ENCODE measurements around the gene ETS1. TPM values are rescaled to one million over a fixed set of nuclear protein-coding genes. Genes with fewer than 3 reads are reported as not detected.

ETS1 gene, protein sequence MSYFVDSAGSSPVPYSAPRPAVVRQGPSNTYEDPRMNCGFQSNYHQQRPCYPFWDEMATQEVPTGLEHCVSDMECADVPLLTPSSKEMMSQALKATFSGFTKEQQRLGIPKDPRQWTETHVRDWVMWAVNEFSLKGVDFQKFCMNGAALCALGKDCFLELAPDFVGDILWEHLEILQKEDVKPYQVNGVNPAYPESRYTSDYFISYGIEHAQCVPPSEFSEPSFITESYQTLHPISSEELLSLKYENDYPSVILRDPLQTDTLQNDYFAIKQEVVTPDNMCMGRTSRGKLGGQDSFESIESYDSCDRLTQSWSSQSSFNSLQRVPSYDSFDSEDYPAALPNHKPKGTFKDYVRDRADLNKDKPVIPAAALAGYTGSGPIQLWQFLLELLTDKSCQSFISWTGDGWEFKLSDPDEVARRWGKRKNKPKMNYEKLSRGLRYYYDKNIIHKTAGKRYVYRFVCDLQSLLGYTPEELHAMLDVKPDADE
- 57.7 and 67.7 TPM in 2 replicates for total RNA-seq (2014; rRNA removed; shearing (Covaris generic))

- peak; percentile 57 for DNase-seq (ENCODE audit: low read depth)
Observed at GRCh38 chr11:128587415-128587814, at the start of gene ETS1. TSS of gene ETS1 (minus strand) at chr11:128587558. CDS start at chr11:128573130, 14,428 bp downstream.

DNA sequence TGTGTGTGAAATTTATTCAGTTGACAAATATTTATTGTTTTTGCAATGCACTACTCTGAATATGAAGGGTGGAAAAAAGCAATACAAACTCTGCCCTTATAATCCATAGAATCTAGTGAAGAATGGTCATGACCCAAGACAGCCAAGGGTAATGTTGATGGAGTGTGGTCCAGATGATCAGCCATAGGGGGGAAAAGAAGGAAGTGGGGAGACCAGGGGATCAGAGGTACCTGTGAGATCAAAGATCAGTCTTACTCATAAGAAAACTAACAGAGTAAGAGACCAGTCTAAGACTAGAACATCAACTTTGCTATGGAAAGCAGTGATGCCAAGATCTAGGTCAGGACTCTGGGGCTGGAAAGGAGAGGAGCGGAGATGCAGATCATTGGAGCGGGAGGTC is 47.0 kb upstream of the ETS1 start:
- no peak for DNase-seq (ENCODE audit: low read depth)

- DNase-seq (ENCODE audit: low read depth): no peak
Observed at GRCh38 chr11:128633384-128633965, 46.1 kb upstream of the ETS1 start.

DNA sequence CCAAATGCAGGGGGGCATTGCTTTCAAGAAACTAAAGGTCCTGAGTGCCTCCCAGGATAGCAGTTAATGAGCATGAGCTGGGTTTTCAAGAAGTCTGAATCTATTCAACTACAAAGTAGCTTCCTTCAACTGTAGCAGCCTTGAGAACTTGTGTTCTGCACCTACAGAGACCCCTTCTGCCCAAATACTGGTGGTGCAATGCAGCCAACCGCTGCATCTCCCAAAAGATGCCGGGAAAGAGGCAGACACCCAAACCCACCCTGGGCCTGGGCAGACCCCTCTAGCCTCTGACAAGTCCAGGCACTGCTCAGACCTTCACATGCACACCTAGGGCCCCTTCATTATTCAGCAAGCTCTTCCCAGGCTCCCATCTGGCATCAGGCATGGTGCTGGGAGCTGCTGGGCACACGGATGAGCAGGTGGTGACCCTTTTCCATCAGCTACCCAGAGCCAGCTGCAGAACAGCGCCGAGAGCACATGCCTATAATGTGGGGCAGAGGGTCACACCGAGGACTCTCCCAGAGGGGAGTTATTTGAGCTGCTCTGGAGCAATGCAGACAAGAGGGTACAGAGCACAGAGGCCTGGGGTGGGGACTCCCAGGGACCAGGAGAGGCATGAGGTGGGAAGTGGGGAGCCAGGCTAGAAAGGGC is 44.9 kb upstream of the ETS1 start:
- peak; percentile 58 for DNase-seq (ENCODE audit: low read depth)

- DNase-seq (ENCODE audit: low read depth): peak; percentile 83
Observed at GRCh38 chr11:128630367-128631230, 43.2 kb upstream of the ETS1 start.

- no peak for DNase-seq (ENCODE audit: low read depth)
Observed at GRCh38 chr11:128629516-128630106, 42.3 kb upstream of the ETS1 start.

- no peak for DNase-seq (ENCODE audit: low read depth)
Observed at GRCh38 chr11:128628686-128629085, 41.3 kb upstream of the ETS1 start.

DNA sequence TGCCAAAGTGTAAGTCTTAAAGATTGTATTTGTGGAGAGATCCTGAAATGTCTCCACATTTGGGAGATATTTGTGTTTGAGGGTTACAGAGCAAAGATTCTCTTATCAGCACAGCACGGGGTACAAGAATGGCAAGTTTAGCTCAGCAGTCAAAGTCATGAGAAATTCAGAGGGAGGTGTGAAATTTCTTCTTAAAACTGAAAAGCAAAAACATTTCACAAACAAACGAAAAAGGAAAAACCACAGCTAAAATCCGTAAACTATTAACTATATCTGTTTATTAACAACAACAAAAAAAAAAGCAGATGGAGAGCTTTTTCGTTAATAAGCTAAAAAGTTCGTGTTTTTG is 40.9 kb upstream of the ETS1 start:
- no peak for DNase-seq (ENCODE audit: low read depth)

DNA sequence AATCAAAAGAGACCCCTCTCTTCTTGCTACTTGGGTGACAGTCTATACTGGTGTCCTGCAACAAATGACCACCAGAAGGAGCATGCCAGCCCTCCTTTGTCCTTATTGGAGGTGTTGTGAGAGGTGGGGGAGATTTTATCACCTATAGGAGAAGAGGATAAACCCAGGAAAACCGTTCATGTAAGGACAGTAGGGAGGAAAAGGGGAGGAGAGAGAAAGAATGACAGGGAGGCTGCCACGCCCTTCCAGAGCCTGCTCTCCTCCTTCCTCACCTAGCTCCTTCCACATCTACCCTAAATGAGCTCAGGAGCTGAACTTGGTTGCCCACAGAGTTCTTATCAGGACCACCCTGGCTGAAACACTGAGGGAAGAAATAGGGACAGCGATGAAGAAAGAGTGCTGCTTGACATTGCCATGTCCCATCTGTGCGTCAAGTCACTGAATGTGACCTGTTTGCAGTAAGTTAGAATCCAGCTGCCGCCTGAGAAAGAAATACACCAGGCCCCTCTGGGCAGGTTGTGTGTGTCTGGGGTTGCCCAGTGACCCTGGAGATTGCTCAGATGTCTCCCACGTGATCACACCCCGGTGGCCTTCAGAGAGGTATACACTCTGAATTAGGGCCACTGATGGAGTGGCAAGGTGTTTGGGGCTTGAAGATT is 40.4 kb upstream of the ETS1 start:
- no peak for DNase-seq (ENCODE audit: low read depth)

DNA sequence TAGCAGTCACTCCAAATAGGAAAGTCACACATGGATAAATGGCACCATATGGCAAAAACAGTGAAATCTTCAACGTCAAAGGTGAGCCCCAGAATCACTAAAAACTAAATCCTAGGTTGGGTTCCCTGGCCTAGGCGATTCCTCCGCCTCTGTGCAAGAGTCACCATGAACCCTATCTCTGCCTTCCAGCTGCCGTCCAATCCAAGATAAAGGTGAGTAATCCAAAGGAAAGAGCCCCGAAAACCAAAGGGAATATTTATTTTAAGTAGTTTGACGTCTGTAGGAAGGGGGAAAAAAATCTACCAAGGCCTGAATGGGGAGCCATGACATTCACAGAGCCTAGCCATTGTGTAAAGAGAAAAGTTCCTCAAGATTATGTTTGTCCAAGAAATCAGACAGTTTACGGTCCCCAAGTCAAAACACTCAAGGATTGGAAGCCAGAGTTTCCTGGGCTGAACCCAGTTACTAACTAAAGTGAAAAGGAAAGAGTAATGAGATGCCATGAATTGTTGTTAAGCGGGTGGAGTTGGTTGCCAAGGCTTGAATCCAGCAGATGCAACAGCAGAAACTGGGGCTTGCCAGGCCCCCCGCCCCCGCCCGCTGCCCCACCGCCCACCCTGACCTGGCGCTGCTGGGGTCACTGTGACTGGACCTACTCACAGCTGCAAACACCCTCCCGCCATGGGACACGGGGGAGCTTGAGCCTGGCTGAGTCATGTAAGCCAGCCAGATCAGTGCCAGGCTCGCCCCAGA is 39.7 kb upstream of the ETS1 start:
- no peak for DNase-seq (ENCODE audit: low read depth)

DNA sequence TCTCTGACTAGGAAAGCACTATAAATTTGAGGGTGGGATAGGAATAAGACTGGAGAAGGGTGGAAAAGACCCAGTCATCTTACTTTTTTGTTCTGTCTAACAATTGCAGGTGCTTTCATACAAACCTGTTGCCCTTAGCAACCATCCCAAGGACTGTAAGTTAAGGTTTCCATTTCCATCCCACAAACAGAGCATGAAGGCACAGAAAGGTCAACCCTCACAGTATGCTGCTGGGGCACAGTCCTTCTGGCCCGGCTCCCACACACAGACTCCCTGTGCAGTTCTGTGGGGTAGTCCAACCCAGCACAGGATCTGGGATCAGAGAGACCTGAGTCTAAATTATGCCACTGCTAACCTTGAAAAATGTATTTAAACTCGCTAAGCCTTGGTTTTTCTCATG is 38.4 kb upstream of the ETS1 start:
- no peak for DNase-seq (ENCODE audit: low read depth)

- DNase-seq (ENCODE audit: low read depth): no peak
Observed at GRCh38 chr11:128625326-128625725, 38.0 kb upstream of the ETS1 start.

GRCh38 chr11:128624269-128625175 is 37.2 kb upstream of the ETS1 start:
- no peak for DNase-seq (ENCODE audit: low read depth)

GRCh38 chr11:128623091-128623490 is 35.7 kb upstream of the ETS1 start:
- no peak for DNase-seq (ENCODE audit: low read depth)

DNA sequence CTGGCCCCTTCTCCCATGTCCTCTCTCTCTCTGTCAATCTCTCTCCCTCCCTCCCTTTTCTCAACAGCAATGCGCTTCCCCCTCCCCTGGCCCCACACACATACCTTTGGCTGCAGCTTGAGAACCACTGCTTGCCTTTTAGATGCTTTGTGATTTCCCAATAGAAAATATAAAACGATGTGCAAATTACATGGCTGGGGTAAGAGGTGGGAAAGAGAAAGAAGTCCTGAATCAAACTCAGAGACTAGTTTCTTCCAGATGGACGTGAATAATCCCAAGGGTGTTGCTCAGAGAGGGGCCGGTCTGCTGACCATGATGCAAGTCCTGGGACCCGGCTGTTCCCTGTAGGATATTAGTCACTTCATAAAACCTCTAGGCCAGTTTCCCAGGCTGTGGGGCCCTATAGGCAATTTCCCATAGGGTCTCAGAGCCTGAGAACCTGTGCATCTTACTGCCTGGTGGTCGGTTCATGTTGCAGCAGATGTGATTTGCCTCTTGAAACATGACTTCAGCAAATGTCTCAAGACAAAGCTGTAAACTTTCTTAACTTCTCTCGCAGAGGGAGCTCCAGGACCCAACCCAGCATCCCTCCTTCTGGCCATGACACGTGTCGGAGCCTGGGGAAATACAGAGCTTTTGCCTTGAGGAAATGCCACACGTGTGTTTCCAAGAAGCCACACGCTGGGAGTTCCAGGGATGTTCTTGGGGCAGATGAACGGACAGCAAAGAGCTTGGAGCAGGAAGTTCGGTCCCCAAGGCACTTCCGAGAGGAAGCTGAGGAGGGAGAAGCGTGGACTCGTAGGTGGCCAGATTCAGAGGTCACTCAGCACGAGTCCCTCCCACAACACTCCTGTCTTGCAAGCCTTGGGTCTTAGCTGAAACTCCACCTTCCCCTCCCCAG is 34.5 kb upstream of the ETS1 start:
- DNase-seq (ENCODE audit: low read depth): peak; percentile 63

- no peak for DNase-seq (ENCODE audit: low read depth)
Observed at GRCh38 chr11:128620309-128621100, 33.1 kb upstream of the ETS1 start.

Data from M059J (cell line).